ENCODE measurements around the gene WDR49.
"Not testable (repeated sequence)": the region's sequence is repeated elsewhere in the genome, so short reads cannot be mapped to it uniquely, and the experiment has no call there.

Gene WDR49

GRCh38 chr3:167653760-167654159, at the start of gene WDR49:
TSS of gene WDR49 (minus strand) at chr3:167653942. CDS start at chr3:167653425, 517 bp downstream.
- DNase-seq, result no peak

- DNase-seq, result no peak
Observed at GRCh38 chr3:167700926-167701325, 47.2 kb upstream of the WDR49 start.

DNA sequence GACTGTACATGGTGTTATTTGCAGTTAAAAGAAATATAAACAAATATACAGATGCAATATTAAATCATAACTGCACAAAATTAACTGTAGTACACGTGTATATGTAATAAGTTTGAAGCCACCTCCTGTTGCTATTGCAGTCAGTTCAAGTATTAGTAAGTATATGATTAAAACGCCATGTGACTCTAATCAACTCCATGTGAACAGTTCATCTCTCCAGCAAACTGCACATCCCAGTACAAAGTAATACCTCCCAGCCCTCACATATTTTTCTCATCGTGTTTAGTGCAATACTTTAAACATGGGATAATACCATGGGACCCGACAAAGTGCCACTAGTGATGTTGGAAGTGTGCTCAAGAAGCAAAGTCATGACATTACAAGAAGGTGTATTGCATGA, 46.3 kb upstream of the WDR49 start:
- no peak for DNase-seq

DNA sequence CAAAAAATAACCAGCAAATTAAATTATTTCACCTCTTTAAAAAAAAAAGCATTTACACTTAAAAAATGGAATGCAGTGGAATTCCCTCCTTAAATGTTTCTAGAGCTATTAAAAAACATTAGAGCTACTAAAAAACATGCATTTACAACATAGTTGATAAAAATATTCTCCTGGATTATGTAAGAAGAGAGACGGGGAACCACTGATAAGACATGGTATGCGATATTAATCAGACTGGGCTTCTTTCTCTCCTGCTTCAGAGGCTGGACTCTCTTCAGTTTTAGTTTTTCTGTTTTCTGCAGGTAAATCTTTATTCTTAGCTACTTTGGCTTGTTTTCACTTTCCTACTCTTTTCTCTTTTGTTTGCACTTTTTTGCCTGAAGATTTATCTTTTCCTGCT, 40.4 kb upstream of the WDR49 start:
- no peak for DNase-seq

DNA sequence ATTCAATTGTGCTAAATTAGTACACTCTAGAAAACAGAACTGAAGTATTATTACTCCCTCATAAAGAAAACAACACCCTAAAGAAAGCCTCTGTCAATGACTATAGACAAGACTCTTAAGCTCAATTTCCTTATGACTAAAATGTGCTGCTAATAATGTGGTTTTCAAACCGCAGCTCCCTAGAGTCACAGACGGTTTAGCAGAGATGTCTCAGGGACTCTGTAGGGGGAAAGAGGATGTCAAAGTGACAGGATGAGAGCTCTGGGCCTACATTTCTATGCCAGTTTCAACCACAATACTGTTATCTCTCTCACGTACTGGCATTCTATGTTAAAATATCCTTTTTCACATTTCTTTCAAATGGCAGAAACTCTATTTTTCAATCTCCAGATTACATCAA, 37.6 kb upstream of the WDR49 start:
- peak in 1 of 2 experiments; percentile 26 for DNase-seq

- DNase-seq, result no peak
Observed at GRCh38 chr3:167684388-167684993, 30.7 kb upstream of the WDR49 start.

DNA sequence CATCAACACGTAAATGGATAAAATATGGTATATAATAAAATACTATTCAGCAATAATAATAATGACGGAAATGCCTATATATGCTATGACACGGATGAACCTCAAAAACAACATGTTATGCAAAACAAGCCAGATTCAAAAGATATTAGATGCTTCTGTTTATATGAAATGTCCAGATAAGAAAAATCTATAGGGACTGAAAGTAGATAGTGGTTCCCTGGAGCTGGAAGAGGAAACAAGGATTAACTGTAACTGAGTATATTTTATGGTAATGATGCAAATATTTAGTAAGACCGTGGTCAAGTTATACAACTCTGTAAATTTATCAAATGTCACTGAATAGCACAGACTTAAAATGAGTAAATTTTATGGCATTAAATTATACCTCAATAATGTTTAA, 25.8 kb upstream of the WDR49 start:
- no peak for DNase-seq

DNA sequence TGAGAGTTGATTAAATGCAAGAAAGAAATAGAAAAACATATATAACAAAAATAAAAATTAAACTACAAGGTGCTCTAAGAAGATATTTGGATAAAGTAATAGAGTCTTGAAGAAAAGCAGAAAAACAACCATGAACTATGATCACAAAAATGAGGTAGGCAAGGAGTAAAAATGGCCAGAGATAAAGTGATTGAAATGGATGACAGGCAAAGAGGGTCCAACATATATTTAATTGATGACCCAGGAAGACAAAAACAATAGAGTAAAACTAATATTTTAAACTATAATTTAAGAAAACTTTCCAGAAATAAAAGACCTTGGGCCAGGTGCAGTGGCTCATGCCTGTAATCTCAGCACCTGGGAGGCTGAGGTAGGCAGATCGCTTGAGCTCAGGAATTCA, 22.1 kb upstream of the WDR49 start:
- DNase-seq, result no peak

DNA sequence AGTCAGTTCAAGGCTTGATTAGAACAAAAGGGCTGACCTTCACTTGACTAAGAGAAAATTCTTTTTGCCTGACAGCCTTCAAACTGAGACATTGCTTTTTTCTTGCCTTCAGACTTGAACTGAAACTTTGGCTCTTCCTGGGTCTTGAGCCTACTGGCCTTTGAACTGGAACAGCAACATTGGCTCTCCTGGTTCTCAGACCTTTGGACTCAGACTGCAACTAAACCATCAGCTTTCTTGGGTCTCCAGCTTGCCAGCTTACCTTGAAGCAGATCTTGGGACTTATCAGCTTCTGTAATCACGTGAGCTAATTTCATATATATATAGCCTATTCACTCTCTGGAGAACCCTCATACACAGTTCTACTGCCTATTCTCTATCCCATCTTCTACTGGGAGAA, 19.5 kb upstream of the WDR49 start:
- no peak for DNase-seq

- DNase-seq, result no peak
Observed at GRCh38 chr3:167671878-167672427, 18.2 kb upstream of the WDR49 start.

DNA sequence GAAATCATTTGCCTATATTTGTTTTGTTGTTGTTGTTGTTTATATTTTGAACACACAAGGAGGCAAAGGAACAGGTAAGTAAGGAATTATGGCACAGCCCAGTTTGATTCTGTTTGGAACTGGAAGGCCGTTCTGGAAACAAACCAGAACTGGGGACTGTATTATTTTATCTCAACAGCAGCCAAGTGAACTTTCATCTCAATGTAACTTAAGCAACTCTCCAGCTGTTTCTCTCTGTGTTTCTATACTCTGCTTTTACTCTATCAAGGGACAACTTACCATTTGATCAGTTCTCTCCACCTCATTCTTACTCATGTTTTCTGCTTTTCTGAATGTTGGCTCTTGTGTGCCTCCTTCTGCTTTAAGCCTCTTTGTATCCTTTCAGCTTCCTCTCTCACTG, 16.0 kb upstream of the WDR49 start:
- DNase-seq, result no peak

DNA sequence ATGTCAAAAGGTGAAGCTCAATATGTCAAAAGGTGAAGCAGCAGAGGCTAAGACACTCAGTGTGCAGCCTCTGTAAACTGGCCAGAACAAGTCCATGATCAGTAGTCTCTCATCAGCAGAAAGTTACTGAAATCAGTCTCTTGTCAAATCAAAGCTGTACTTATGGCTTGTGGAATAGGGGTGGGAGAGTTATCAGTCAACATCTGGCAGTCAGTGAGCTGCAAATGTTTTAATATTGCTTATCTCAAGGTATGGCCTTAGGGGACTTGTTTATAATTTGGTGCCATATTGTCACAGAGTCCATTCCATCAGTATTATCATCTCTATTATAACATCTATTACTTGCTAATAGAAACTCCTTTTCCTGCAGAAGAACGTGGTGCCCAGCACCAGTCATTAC, 14.9 kb upstream of the WDR49 start:
- DNase-seq, result no peak

GRCh38 chr3:167666563-167666962, 12.8 kb upstream of the WDR49 start:
- DNase-seq, result no peak

DNA sequence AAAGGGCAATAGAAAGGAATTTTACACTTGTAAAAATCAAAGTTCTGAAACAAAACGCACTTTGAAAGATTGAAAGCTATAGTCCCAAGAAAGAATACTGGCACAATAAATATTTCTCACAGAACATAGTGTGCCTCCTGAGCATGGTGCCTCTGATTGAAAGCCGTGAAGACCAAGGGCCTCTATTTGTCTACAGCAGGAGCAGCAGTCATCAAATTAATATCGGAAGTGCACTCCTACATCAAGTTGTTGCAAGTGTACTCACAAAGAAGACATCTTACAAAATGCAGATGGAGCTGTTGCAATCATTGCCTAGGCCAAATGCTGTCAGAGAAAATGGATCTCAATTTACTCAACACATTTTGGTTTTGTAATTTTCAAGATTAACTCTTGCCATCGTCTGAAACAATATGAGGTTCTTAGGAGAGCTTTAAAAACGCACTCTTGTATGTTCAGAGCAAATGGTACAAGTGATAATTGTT, 9.2 kb upstream of the WDR49 start:
- DNase-seq, result no peak

DNA sequence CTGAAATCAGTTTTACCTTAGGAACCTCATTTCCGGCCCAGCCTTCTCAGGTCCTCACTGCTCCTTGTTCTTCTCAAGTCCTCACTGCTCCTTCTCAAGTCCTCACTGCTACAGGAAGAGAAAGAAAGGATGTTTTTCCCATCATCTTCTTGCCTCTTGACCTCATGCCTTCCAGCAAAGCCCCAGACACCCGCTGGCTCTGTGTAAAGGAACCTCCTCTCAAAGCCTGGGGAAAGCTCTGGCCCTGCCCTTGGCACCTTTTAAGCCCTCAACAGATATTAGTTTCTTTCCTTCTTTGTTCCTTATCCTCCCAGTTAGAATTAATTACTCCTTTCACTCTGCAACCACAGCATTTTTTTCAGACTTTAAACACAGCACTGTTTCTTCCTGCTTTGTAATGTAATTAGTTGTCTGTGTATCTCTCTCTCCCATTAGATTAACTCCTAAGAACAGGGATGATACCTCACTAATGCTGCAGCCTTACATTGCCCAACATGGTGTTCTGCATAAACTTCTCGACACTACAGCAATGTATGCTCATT, 4.0 kb upstream of the WDR49 start:
- DNase-seq, result no peak

DNA sequence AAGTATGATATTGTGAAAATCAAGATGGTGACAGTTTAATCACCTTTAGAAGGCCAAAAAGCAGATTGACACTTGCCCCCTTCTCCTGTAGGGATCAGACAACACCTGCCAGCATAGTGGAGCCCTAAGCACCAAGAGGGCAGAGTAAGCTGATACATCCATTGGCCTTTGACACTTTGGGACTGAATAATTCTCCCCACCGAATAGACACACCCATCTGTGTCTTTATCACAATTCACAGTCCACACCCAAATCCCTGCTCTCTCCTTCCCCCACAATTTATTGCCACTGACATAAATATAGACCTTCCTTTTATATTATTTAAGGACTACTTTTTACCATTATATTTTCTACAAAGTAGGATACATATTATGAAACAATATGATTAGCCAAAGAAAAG, 3.1 kb upstream of the WDR49 start:
- no peak for DNase-seq

- DNase-seq, result no peak
Observed at GRCh38 chr3:167653155-167653554, 587 bp downstream of the WDR49 start.

DNA sequence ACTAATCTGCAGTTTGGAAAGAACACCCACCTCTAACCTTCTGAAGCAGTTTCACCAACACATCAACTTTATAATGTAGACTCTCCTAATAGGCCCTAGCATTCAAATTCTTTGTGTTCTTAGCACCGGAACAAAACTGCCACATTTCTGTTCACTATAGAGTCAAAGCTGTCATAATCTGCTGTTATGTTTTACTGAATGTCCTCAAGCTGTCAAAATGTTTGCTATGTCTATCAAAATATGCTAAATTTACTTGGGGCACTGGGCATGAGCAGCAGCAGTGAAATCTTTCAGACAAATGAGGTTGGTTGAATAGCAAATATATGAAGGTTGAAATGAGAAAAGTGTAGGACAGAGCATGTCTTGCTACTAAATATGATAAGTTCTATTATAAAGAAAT, 1.9 kb downstream of the WDR49 start:
- DNase-seq, result no peak

DNA sequence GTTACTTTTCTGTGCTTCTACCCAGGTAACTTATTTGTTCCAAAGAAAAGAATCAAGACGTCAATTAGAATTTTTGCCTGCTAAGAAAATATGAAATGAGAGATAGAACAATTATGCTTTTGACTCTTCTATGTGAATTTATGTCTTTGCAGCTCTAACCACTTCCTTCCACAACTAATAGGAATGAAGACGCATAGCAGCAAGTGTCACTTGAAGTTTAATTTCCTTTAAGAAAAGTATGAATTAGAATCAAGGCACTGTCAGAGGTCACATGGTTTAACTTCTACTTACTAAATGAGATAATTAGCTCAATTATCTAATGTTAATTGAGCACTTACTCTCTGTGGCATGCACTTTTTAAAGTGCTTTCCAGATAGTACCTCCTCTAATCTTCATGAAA, 3.3 kb downstream of the WDR49 start:
- DNase-seq, result no peak

GRCh38 chr3:167649746-167650145, 4.0 kb downstream of the WDR49 start:
- no peak for DNase-seq

GRCh38 chr3:167644611-167645010, 9.1 kb downstream of the WDR49 start:
- no peak for DNase-seq

- no peak for DNase-seq
Observed at GRCh38 chr3:167631471-167631870, 22.3 kb downstream of the WDR49 start.

- no peak for DNase-seq
Observed at GRCh38 chr3:167626490-167626889, 27.3 kb downstream of the WDR49 start.

DNA sequence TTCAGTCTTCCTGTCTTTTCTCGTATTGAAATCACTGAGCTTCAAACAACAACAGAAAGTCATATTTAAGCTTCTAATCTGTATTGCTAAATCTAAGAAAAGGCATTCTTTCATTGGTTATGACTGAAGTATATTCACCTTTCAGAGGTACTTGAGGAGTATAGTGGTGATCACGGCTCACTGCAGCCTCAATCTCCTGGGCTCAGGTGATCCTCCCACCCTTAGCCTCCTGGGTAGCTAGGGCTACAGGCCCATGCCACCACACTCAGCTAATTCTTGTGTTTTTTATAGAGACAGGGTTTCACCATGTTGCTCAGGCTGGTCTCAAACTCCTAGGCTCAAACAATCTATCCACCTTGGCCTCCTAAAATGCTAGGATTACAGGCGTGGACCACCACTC, 38.7 kb downstream of the WDR49 start:
- no peak for DNase-seq

DNA sequence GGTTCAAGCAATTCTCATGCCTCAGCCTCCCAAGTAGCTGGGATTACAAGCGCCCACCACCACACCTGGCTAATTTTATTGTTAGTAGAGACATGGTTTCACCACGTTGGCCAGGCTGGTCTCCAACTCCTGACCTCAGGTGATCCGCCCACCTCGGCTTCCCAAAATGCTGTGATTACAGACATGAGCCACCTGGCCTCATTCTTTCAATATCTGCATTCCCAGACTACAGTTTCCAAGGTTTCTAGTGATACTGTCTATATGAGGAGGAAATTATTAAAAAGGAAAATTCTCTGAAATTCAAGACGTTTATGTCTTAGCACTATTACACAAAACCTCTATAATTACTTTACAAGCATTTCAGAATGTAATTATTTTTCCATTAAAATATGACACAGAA, 39.5 kb downstream of the WDR49 start:
- DNase-seq, result not testable (repeated sequence)
